Activated T-helper 1 cell treated with anti-CD3 and anti-CD28 coated beads, Interleukin-2, amount 50 U/mL, for 16 hours (primary cell): ENCODE results near the gene CDHR5.
"Not testable (repeated sequence)": the region's sequence is repeated elsewhere in the genome, so short reads cannot be mapped to it uniquely, and the experiment has no call there.

Source experiments
- DNase-seq, 2 donors: peaks; one replicate each; pipeline ENCODE4 v3.0.0-alpha.2; 2020; ENCODE audit warnings: low read depth in 1 of 2, low spot score in 1 of 2

The CDHR5 gene

GRCh38 chr11:624705-625635, at the start of gene CDHR5:
Gene CDHR5 (minus strand): TSS chr11:624955. CDS start chr11:624902, 53 bp downstream.
- no peak for DNase-seq

GRCh38 chr11:674406-674805, 49.7 kb upstream of the CDHR5 start:
- DNase-seq, result no peak

- DNase-seq, result no peak
These were observed 49.1 kb upstream of the CDHR5 start for GRCh38 chr11:673866-674265.

GRCh38 chr11:665704-666281, 41.0 kb upstream of the CDHR5 start:
- no peak for DNase-seq

GRCh38 chr11:665062-665703, 40.4 kb upstream of the CDHR5 start:
- no peak for DNase-seq

- no peak for DNase-seq
These were observed 38.0 kb upstream of the CDHR5 start for GRCh38 chr11:662689-663274.

GRCh38 chr11:660681-661444, 36.1 kb upstream of the CDHR5 start:
- DNase-seq, result no peak

- DNase-seq, result no peak
These were observed 35.5 kb upstream of the CDHR5 start for GRCh38 chr11:660281-660680.

GRCh38 chr11:659532-660085, 34.9 kb upstream of the CDHR5 start:
- DNase-seq, result no peak

GRCh38 chr11:657691-658126, 33.0 kb upstream of the CDHR5 start:
- DNase-seq, result no peak

- DNase-seq, result no peak
These were observed 32.1 kb upstream of the CDHR5 start for GRCh38 chr11:656866-657265.

GRCh38 chr11:656426-656825, 31.7 kb upstream of the CDHR5 start:
- DNase-seq, result no peak

GRCh38 chr11:655036-655726, 30.4 kb upstream of the CDHR5 start:
- DNase-seq, result no peak

- not testable (repeated sequence) for DNase-seq
These were observed 29.7 kb upstream of the CDHR5 start for GRCh38 chr11:654444-654843.

GRCh38 chr11:653837-654236, 29.1 kb upstream of the CDHR5 start:
- DNase-seq, result no peak

GRCh38 chr11:653136-653535, 28.4 kb upstream of the CDHR5 start:
- not testable (repeated sequence) for DNase-seq

- no peak for DNase-seq
These were observed 25.7 kb upstream of the CDHR5 start for GRCh38 chr11:650482-650881.

GRCh38 chr11:647672-648158, 23.0 kb upstream of the CDHR5 start:
- DNase-seq, result not testable (repeated sequence)

- no peak for DNase-seq
These were observed 21.5 kb upstream of the CDHR5 start for GRCh38 chr11:646214-646613.

- DNase-seq, result no peak
These were observed 20.8 kb upstream of the CDHR5 start for GRCh38 chr11:645536-645935.
